ENCODE data around the gene PABPN1.

Gene PABPN1

DNA sequence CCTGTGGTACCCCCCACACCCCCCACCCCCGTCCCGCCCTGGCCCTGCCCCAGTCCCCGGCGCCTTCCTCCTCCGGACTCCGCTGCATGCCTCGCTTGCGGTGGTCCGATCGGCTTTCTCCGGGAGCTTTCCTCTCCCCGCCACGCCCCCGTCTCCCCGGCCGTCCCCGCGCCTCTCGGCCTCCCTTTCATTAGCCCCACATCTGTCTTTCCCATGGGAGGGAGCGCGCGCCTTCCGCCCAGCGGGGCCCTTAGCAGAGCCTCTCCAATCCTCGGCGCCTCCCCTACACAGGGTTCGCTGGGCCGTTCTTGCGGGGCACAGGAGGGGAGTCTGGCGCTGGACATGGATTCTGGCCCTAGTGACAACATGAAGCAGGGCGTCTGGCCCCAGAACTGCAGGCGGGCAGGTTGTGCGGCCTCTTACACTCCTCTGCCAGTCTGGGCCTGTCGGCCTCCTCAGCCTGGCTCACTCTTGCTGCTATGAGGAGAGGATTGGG is 45.2 kb downstream of the PABPN1 start:
- DNase-seq, result no peak
- in situ Hi-C loops (cut with MboI; ENCODE audit: low pct_unique_long_range_greater_than_20kb, low sequenced_read_pairs), result no loop called here

DNA sequence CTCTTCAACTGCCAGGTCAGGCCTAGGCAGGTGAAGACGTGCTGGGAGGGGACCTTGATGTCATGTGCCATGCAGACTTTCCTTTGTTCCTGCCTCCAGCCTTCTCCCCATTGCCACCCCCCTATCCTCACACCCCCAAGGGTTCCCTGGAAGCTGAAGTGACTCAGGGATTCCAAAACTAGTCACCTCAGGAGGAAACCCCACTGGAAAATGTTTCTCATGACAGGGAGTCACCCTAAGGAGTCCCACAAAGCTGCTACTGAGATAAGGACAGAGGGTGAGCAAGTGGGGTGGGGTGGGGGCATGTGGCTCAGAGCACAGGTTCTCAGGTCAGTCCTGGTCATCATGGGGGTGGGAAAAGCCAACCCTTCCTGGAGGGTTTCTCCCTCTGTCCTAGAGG is 49.0 kb downstream of the PABPN1 start:
- in situ Hi-C loops (cut with MboI; ENCODE audit: low pct_unique_long_range_greater_than_20kb, low sequenced_read_pairs), result no loop called here
- no peak for DNase-seq

- in situ Hi-C loops (cut with MboI; ENCODE audit: low pct_unique_long_range_greater_than_20kb, low sequenced_read_pairs), result no loop called here
These were observed 50.6 kb downstream of the PABPN1 start for GRCh38 chr14:23371865-23372264.

GRCh38 chr14:23372509-23372908 is 51.3 kb downstream of the PABPN1 start, which contains the start of gene IL25:
Gene IL25, plus strand, starts transcription at chr14:23372809.
- no peak for DNase-seq
- in situ Hi-C loops (cut with MboI; ENCODE audit: low pct_unique_long_range_greater_than_20kb, low sequenced_read_pairs), result no loop called here

More at GRCh38 chr14:23371865-23372264, 50.6 kb downstream of the PABPN1 start:
- no peak for DNase-seq

GRCh38 chr14:23373041-23373440 is 51.8 kb downstream of the PABPN1 start:
- in situ Hi-C loops (cut with MboI; ENCODE audit: low pct_unique_long_range_greater_than_20kb, low sequenced_read_pairs), result no loop called here

More at GRCh38 chr14:23373041-23373440, 51.8 kb downstream of the PABPN1 start:
- DNase-seq, result no peak

Measured in KBM-7 (cell line).